ENCODE results near the gene MRPL9.

MRPL9 gene

DNA sequence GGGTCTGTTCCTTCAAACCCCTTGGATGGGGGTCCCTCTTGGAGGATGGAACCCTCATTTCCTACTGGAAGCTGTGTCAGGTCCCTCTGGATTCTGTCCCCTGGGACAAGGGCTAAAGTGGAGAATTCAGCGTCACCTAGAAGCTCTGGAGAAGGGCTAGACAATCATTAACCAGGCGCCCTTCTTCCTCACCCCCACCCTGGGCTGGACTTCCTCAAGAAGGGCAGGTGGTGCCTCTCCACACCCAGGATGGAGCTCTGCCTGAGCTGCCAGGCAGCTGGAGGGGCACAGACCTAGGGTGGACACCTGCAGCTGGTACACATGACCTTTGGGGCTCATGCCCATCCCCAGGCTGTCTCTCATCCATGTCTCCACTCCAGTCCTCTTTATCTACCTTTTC lies 50.3 kb downstream of the MRPL9 start:
- no peak for DNase-seq

DNA sequence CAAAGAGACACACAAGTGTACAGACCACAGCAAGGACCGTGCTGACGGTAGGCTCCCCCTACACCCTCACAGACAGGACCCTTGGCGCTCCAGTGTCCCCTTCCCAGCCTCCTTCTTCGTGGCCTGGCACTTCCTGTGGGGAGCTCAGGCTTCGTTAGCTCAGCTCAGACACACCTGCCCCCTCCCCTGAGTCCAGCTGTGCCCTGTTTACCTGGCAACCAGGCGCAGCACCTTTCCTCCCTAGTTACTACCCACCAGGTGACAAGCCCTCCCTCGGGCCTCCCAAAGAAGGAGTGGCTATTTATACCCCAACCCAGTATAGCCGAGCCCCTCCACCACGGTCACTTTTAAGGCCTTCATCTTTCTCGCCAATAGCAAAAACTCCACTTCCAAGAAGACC lies 51.3 kb downstream of the MRPL9 start:
- DNase-seq, result no peak

DNA sequence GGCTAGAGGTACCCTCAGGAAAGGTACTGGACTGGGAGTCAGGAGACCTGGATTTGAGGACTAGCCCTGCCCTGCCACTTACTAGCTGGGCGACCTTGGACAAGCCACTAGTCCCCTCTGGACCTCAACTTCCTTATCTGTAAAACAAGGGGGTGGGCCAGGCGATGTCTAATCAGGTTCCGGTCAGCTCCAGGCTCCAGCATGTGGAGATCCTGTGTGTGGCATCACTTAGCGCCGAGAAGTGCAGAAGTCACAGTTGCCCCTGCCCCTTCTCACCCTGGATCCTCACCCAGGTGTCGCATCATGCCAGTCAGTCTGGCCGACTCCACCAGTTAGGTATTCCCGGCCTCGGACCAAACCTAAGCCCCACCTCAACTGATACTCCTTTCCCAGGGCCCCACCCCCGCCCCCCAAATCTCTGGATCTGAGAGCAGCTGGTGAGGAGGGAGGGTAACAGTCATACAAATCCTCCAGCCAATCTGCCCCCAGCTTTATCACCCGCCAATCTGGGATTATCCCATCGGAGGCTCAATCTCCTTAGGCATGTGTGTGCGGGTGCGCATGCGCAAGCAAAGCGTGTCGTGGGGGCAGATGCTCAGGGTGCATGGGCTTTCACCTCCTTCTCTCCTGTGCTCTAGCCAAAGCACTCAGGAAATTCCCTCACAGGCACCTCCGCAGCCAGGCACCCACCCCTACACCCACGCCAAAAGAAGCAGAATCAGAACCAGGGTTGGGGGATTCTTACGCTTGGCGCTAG lies 52.1 kb downstream of the MRPL9 start:
- DNase-seq, result peak in 29 of 58 donors; percentile 12 to 67 (median 41)

DNA sequence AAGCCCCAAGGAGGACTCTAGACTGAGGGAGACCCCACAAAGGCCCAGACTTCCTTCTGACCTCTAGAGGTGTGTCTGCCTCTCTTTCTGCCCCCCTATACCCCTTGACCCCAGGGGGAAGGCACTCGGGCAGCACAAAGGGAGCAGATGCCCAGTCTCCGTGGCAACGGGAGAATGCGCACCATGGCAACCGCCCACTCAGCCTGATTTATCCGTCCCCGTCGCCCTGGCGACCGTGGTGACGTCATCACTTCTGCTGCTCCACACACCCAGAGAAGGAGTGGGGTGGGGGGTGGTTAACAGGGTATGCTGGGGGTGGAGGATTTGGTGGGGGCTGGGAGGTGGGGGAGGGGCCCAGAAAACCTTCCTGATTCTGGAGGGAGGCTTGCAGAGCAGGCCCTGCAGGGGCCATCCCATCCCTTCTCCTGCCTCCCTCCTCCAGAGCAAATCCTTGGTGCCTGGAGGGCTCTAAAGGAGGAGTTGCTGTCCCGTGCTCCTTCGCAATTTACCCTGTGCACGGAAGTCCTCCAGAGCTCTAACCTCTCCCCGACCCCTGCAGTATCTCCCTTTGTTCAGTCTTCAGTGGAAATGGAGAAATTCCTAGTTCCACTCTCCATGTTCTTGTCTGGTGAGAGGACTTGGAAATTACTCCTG lies 53.0 kb downstream of the MRPL9 start:
- DNase-seq, result peak in 57 of 58 donors; percentile 14 to 92 (median 70)

All from anterior cingulate cortex (tissue), 58 donors.